SJSA1 (cell line): ENCODE data around the gene TMEM132D. TPM values are rescaled to one million over a fixed set of nuclear protein-coding genes. Genes with fewer than 3 reads are reported as not detected.

Source experiments
- DNase-seq, 2 experiments: peaks; one replicate each; pipeline ENCODE4 v3.0.0-alpha.2; 2015 to 2020; ENCODE audit warnings: low spot score in 2 of 2, low read depth in 1 of 2
- H3K27ac ChIP-seq: fragments of 250-450 bp; sonication (Bioruptor Pico); 2 replicates; pipeline ENCODE4 v1.5.1; 2020; ENCODE audit warnings: mild to moderate bottlenecking, moderate library complexity
- H3K27me3 ChIP-seq: fragments of 250-450 bp; sonication (Bioruptor Pico); replicated peaks from 2 replicates; pipeline ENCODE4 v1.5.1; 2020; ENCODE audit warnings: mild to moderate bottlenecking, moderate library complexity
- H3K36me3 ChIP-seq: fragments of 250-450 bp; sonication (Bioruptor Pico); 2 replicates; pipeline ENCODE4 v1.5.1; 2020; ENCODE audit warnings: mild to moderate bottlenecking
- H3K4me1 ChIP-seq: fragments of 250-450 bp; sonication (Bioruptor Pico); replicated peaks from 2 replicates; pipeline ENCODE4 v1.6.1; 2021; ENCODE audit warnings: mild to moderate bottlenecking
- H3K4me3 ChIP-seq: fragments of 250-450 bp; sonication (Bioruptor Pico); 2 replicates; pipeline ENCODE4 v1.5.1; 2020; ENCODE audit warnings: mild to moderate bottlenecking
- H3K9me3 ChIP-seq: fragments of 250-450 bp; sonication (Bioruptor Pico); replicated peaks from 2 replicates; pipeline ENCODE4 v1.5.1; 2020; ENCODE audit warnings: mild to moderate bottlenecking
- total RNA-seq: library from RNA; depleted of rRNA; stranded (reverse); fragments of >200 nt; shearing (Covaris generic); gene quantifications from 2 replicates; pipeline ENCODE4 v1.2.3, GENCODE V29; 2014

The TMEM132D gene
- total RNA-seq, 1 experiment from 2014 or later, result not detected

DNA sequence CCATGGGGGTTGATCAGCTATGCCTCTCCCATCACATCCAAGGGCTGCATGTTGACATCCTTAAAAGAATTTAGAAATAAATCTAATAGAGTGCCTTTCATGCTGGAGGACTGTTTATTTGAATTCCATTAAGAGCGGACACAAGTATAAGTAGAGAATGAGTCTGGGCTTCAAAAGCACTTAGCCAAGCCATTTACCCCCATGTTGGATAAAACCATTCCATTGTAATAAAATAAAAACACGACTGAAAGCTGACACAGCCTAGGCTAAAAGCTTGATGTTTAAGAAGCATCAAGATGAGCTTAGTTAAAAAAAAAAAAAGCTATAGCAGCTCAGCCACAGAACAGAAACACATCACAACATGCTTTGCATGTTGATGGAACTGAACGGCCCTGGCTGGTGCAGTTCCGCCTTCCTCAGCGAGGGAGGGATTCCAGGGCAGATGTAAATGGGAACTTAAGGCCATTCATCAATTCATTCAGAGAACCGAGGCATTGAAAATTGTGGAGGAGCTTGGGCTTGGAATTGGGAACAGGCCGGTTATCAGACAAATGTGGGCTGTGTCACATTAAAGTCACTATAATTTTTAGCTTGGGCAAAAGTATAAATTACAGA, 41.2 kb downstream of the TMEM132D start:
- no peak for DNase-seq
- H3K9me3 ChIP-seq, result no peaks in the 10 kb centered on the region
- no peaks in the 10 kb centered on the region for H3K36me3 ChIP-seq
- H3K4me1 ChIP-seq, result no peaks in the 10 kb centered on the region
- H3K27ac ChIP-seq, result no peak overlapping the region
- H3K27me3 ChIP-seq, result no peaks in the 10 kb centered on the region
- H3K4me3 ChIP-seq, result no peak overlapping the region

DNA sequence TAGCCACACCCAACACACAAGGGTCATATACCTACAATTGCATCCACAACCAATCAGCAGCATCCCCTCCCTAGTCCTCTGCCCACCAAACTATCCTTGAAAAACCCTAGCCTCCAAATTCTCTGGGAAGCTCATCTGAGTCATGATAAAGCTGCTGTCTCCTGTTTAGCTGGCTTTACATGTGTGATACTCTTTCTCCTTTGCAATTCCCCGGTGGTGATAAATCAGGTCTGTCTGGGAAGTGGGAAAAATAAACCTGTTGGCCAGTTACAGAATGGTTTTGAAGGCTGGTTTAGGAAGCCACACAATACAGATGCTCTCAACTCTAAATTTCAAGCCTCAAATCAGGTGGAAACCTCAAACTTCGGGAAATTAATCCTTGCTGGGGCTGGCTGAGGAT, 41.9 kb downstream of the TMEM132D start:
- no peaks in the 10 kb centered on the region for H3K36me3 ChIP-seq
- DNase-seq, result no peak
- H3K27me3 ChIP-seq, result no peaks in the 10 kb centered on the region

DNA sequence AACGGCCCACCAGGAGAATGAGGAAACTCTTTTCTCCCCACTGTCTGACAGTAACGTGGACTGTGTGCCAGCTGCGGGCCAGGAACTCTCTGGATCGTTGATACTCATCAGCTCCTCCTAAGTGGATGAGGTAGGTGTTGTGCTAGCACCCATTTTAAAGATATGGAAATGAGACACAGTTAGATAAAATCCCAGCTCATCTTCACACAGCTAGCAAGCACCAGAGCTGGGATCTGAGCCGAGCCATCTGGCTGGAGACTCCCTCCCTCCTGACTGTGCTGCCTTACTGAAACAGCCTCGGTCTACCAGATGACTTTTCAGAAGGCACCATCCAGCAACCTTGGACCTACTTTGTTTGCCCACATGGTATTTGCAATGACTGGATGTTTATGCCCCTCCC, 49.2 kb downstream of the TMEM132D start:
- H3K9me3 ChIP-seq, result no peaks in the 10 kb centered on the region; the same call in 1 of the 2 replicates
- H3K4me1 ChIP-seq, result no peaks in the 10 kb centered on the region
- H3K27ac ChIP-seq, result no peak overlapping the region
- H3K4me3 ChIP-seq, result no peak overlapping the region
- no peak for DNase-seq
- H3K36me3 ChIP-seq, result no peaks in the 10 kb centered on the region
- H3K27me3 ChIP-seq, result no peaks in the 10 kb centered on the region

More for the DNA sequence above, 41.9 kb downstream of the TMEM132D start:
- no peak overlapping the region for H3K27ac ChIP-seq
- no peaks in the 10 kb centered on the region for H3K4me1 ChIP-seq
- H3K9me3 ChIP-seq, result no peaks in the 10 kb centered on the region
- no peak overlapping the region for H3K4me3 ChIP-seq

DNA sequence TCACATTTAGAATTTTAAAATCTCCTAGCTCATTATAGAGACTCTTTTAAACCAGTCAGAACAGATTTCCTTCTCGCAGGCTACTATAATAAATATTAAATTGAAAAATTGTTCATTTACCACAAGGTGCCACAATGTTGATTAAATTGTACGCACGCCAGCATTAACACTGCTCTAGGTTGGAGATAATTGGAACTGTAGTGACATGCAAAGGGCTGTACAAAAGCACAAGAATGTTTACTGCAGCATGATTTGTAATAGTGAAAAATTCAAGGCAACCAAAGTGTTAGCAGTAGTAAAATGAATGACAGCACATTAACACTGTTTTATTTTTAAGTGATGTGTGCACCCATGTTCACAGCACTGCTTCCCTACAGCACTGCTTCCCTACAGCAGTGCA, 52.5 kb downstream of the TMEM132D start:
- H3K4me3 ChIP-seq, result no peak overlapping the region
- H3K27me3 ChIP-seq, result no peaks in the 10 kb centered on the region
- no peak overlapping the region for H3K27ac ChIP-seq
- H3K36me3 ChIP-seq, result no peaks in the 10 kb centered on the region
- H3K9me3 ChIP-seq, result no peaks in the 10 kb centered on the region; the same call in 1 of the 2 replicates
- no peaks in the 10 kb centered on the region for H3K4me1 ChIP-seq
- DNase-seq, result no peak

DNA sequence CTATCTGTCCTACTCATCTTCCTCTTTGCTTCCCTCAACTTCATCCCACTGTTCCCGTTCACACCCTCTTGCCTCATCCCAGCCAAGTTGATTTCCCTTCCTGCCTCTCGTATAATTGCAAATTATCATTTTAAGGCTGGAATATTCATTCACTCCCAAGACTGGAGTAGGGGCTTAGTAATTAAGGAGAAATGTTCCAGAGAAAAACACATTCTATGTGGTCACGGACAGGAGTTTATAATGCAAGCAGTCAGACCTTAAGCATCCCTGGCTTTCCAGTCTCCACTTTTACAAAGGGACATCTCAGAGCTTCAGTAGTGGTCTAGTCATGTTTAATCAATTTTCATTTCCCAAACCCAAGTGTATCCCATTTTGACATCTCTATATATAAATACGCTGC, 54.9 kb downstream of the TMEM132D start:
- no peak for DNase-seq
- Histone ChIP-seq H3K9me3 (no peaks in the 10 kb centered on the region; the same call in 1 of the 2 replicates), H3K36me3 (no peaks in the 10 kb centered on the region), H3K4me1 (no peaks in the 10 kb centered on the region), H3K27ac (no peak overlapping the region), H3K4me3 (no peak overlapping the region), H3K27me3 (no peaks in the 10 kb centered on the region)

DNA sequence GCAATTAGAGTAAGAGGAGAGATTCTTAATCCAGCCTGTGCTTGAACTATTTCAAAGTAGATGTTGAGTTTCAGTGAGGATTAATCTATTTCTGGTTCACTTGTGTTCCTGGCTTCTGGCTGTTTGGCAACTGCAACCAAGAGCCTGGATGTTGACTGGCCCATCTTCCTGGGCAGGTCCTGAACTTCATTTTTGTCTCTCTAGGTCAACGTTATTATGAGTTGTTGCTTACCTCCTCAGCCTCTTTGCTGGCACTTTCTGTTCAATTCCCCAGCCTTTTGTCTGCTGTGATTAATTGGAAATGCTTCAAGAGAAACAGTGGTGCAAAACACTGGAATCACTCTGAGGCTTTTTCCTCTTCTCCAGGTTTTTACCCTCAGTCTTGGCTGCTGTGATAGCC, 56.8 kb downstream of the TMEM132D start:
- Histone ChIP-seq H3K36me3 (no peaks in the 10 kb centered on the region), H3K9me3 (no peaks in the 10 kb centered on the region; the same call in 1 of the 2 replicates), H3K4me3 (no peak overlapping the region), H3K27ac (no peak overlapping the region), H3K27me3 (no peaks in the 10 kb centered on the region), H3K4me1 (no peaks in the 10 kb centered on the region)
- DNase-seq, result no peak

DNA sequence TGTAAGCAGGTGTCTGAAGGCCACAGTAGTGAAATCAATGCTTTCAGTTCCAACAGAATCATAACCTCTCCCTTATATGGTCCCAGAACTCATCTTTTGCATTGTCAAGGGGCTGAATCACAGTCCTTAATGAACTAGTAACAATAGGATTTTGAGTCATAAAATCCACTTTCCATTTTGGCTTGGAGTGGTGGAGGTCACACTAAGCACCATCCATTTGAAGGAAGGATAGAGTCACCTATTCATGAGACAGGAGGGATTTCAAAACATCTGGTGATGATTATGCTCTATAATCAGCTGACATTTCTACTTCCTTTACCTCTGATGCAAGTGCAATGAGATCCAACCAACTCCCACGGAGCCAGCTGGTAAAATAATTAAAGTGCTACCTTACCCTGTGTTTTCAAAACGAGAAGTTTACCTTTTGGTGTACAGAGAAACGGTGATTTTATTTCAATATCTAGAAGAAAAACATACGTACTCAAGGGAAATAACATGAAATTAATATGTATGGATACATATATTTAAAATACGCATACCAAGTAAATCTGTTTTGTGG, 59.1 kb downstream of the TMEM132D start:
- Histone ChIP-seq H3K4me1 (no peaks in the 10 kb centered on the region), H3K27ac (no peak overlapping the region)
- DNase-seq, result no peak

DNA sequence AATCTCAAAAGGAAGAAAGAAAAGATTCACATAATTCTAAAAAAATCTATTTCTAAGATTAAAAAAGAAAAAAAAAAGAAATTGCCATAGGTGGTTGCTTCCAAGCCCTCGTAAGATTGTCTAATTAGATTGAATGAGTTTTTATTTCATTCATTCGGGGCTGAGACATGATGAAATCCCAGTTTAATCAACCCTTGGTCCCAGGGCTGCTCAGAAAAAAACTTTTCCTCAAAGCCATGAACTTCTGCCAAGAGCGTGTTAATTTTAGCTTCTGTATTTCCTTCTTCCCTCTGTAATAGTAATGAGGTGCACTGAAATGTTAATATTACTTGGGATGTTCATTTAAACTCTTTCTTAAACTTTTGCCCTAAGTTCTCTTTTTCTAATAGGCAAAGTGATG, 62.6 kb downstream of the TMEM132D start:
- no peak for DNase-seq
- H3K36me3 ChIP-seq, result no peaks in the 10 kb centered on the region
- no peaks in the 10 kb centered on the region for H3K4me1 ChIP-seq
- no peak overlapping the region for H3K4me3 ChIP-seq
- H3K9me3 ChIP-seq, result no peaks in the 10 kb centered on the region; the same call in none of the 2 replicates
- no peak overlapping the region for H3K27ac ChIP-seq
- no peaks in the 10 kb centered on the region for H3K27me3 ChIP-seq

More for the DNA sequence above, 59.1 kb downstream of the TMEM132D start:
- Histone ChIP-seq H3K36me3 (no peaks in the 10 kb centered on the region), H3K9me3 (no peaks in the 10 kb centered on the region; the same call in 1 of the 2 replicates), H3K4me3 (no peak overlapping the region), H3K27me3 (no peaks in the 10 kb centered on the region)

DNA sequence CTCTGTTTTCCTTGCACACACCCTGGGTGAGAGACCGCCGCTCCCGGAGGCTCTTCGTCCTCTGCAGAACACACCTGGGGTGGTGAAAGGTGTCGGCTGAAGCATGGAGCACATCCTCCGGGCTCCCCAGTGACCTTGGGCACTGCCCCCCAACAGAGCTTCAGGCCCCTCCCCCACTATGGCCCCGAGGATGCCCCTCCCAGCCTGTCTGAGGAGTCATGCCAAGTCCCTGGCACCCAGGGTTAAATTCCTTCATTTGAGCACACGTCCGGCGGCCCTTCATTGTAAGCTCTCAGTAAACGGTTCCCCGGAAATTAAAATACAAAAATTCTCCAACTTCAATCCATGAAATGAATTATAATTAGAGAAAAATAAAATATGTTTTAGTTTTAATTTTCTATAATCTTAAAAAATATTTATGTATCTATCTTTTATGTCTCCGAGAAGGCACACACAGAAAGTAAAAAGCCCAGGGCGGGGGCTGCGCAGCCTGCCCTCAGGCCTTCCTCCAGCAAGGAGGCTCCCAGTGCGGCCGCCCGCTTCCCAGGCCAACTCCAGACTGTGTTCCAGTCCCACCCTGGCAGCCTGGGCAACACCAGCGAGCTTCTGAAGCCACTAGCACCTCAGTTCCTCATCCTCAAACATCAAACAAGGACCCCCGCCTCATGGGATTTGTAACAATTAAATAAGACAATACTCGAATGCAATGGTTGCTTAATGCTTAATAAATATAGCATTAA, 63.5 kb downstream of the TMEM132D start:
- DNase-seq, result no peak
- no peaks in the 10 kb centered on the region for H3K36me3 ChIP-seq
- H3K27ac ChIP-seq, result no peak overlapping the region
- peaks cover 5% of the 10 kb centered on the region for H3K9me3 ChIP-seq
- H3K4me3 ChIP-seq, result no peak overlapping the region
- no peaks in the 10 kb centered on the region for H3K4me1 ChIP-seq
- no peaks in the 10 kb centered on the region for H3K27me3 ChIP-seq

DNA sequence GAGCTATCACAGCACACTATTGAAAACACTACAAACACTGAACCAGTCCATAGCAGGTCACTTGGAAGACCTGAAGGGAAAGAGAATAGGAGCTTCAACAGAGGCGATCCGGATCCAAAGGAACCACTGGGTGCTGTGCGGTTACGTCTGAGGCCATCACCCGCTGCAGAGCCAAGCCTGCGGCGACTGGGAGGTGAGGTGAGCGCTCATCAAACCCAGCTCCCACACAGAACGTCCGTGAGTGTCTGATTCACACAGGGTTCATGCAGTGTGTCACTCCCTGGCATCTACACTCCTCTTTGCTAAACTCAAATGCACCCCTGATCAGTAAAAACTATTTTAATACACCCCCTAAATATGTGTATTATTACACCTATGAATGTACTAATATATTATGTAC, 64.1 kb downstream of the TMEM132D start:
- Histone ChIP-seq H3K27me3 (no peaks in the 10 kb centered on the region), H3K4me1 (no peaks in the 10 kb centered on the region), H3K36me3 (no peaks in the 10 kb centered on the region), H3K9me3 (peaks cover 5% of the 10 kb centered on the region), H3K4me3 (no peak overlapping the region), H3K27ac (no peak overlapping the region)
- DNase-seq, result no peak

DNA sequence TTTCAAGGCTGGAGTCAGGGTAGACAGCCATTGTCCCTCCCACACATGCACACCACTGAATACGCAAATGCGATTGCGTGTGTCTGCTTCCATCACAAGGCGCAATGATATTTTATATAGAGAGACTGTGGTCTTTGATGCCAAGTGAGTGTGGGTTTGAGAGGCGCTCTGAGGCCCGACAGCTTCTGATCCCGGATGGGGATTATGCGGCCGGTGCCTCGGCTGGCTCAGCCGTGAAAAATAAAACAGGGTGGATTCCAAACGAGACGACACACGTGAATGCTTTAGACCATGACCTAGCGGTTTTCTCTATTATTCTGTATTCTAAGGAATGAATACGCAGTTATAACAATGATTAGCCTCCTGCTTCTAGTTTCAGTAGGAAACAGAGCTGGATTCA, 72.5 kb downstream of the TMEM132D start:
- Histone ChIP-seq H3K4me1 (no peaks in the 10 kb centered on the region), H3K36me3 (no peaks in the 10 kb centered on the region), H3K9me3 (peaks cover 5% of the 10 kb centered on the region; the same call in 1 of the 2 replicates), H3K27ac (no peak overlapping the region), H3K27me3 (no peaks in the 10 kb centered on the region), H3K4me3 (no peak overlapping the region)
- no peak for DNase-seq

DNA sequence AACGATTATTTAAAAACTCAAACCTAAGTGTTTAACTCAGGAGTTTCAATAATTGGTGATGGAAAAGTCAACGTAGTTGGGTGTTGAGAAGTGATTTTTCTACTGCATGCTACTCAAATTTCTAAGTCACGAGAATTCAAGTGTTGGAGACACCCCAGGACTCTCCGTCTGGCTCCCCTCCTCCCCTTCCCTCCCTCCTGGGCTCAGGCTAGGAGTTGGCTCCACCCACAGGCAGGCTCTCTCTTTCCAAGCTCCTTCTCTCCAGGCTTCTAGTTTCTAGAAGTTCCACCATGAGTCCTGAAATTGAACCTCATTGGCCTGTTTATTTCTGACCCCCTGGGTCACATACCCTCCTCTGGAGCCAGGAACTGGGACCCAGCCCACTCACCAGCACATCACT, 73.0 kb downstream of the TMEM132D start:
- no peak for DNase-seq
- no peaks in the 10 kb centered on the region for H3K27me3 ChIP-seq
- 0 out of 2 replicates have a peak, but pooled peaks cover 1% of the 10 kb centered on the region for H3K9me3 ChIP-seq
- H3K4me1 ChIP-seq, result no peaks in the 10 kb centered on the region
- no peak overlapping the region for H3K27ac ChIP-seq
- H3K4me3 ChIP-seq, result no peak overlapping the region
- no peaks in the 10 kb centered on the region for H3K36me3 ChIP-seq

DNA sequence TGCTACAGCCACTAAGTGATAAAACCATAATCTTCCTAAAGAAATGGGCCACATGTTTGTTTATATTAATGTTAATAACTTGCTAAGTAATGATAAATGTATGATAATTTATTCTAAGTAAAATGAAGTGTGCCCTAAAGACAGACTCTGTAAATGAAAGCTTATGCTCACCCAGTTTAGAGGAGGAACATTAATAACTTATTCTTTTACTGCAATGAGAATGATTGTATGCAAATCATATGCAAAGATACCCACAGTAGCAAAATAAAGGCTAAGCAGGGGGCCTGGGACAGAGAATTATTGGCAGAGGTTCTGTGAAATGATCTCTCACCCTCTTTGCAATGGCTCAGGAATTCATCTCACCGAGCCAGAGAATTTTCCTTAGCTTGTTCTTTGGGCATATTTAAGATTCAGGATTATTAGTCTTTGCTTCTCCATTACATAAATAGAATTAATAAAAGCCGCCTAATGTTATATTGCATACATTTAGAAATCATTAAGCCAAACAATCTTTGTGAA, 75.9 kb downstream of the TMEM132D start:
- no peak for DNase-seq
- H3K27me3 ChIP-seq, result no peaks in the 10 kb centered on the region
- H3K4me3 ChIP-seq, result no peak overlapping the region
- no peak overlapping the region for H3K27ac ChIP-seq
- no peaks in the 10 kb centered on the region for H3K4me1 ChIP-seq
- H3K36me3 ChIP-seq, result no peaks in the 10 kb centered on the region
- 0 out of 2 replicates have a peak, but pooled peaks cover 2% of the 10 kb centered on the region for H3K9me3 ChIP-seq
